K562 (cell line): ENCODE measurements around the gene CSNK2A1. TPM values are rescaled to one million over a fixed set of nuclear protein-coding genes. Genes with fewer than 3 reads are reported as not detected.

Experiments
- BCOR ChIP-seq: fragments of 450-650 bp; IDR thresholded peaks from 2 replicates; pipeline ENCODE4 v1.6.1; 2016
- ETV6 ChIP-seq, 3 experiments: fragments of 150-350 bp in 1 of 3; sonication (generic) in 1 of 3; formaldehyde crosslinking in 1 of 3; IDR thresholded peaks; 2 replicates each; pipeline versions ENCODE4 v1.6.1 to v1.8.0; 2014 to 2022; ENCODE audit warnings: borderline replicate concordance in 2 of 3, low read depth in 2 of 3, antibody characterized with exemption in 1 of 3, low read length in 1 of 3, mild to moderate bottlenecking in 1 of 3, missing genetic modification reagents in 1 of 3
- FIP1L1 ChIP-seq: fragments of 200-400 bp; formaldehyde crosslinking; IDR thresholded peaks from 2 replicates; pipeline ENCODE4 v1.6.1; 2018; ENCODE audit warnings: mild to moderate bottlenecking, low read depth, low read length; ENCODE audit not compliant: poor library complexity, severe bottlenecking
- FOXA3 ChIP-seq, 2 experiments: fragments of 450-650 bp in 1 of 2; sonication (generic) in 1 of 2; formaldehyde crosslinking; IDR thresholded peaks in 1 of 2; conservative IDR thresholded peaks in 1 of 2; 2 replicates each; pipeline versions ENCODE4 v1.4.0 to v1.8.0; 2020 to 2022; ENCODE audit warnings: mild to moderate bottlenecking in 2 of 2, missing genetic modification reagents in 1 of 2
- FOXP1 ChIP-seq: sonication (generic); formaldehyde crosslinking; IDR thresholded peaks from 2 replicates; pipeline ENCODE4 v1.8.0; 2022; ENCODE audit warnings: mild to moderate bottlenecking, missing genetic modification reagents
- HDAC1 ChIP-seq, 2 experiments: fragments of 450-650 bp; IDR thresholded peaks; 2 replicates each; pipeline ENCODE4 v1.6.1; 2016 to 2017; ENCODE audit warnings: inconsistent platforms in 1 of 2, mild to moderate bottlenecking in 1 of 2, moderate library complexity in 1 of 2
- KDM1A ChIP-seq, 2 experiments: fragments of 450-650 bp; IDR thresholded peaks; 2 replicates each; pipeline ENCODE4 v1.6.1; 2016; ENCODE audit warnings: mild to moderate bottlenecking in 2 of 2
- MAFK ChIP-seq: IDR thresholded peaks from 2 replicates; pipeline ENCODE4 v1.6.1; 2011; ENCODE audit warnings: low read length, improper control_type of control experiment
- MYBL2 ChIP-seq, 2 experiments: fragments of 450-650 bp in 1 of 2; sonication (generic) in 1 of 2; formaldehyde crosslinking in 1 of 2; IDR thresholded peaks; 2 replicates each; pipeline versions ENCODE4 v1.6.1 to v1.8.1; 2017 to 2022; ENCODE audit warnings: borderline replicate concordance in 1 of 2, inconsistent platforms in 1 of 2, low read depth in 1 of 2, mild to moderate bottlenecking in 1 of 2, missing genetic modification reagents in 1 of 2, moderate library complexity in 1 of 2
- RBBP5 ChIP-seq: fragments of 200-600 bp; sonication (generic); IDR thresholded peaks from 2 replicates; pipeline ENCODE4 v1.6.1; 2012; ENCODE audit warnings: borderline replicate concordance, mild to moderate bottlenecking, low read length, control low read depth, inconsistent platforms; ENCODE audit not compliant: insufficient read depth, poor library complexity, severe bottlenecking
- SMAD2 ChIP-seq: fragments of 150-350 bp; IDR thresholded peaks from 2 replicates; pipeline ENCODE4 v1.6.1; 2014; ENCODE audit warnings: low read depth, mild to moderate bottlenecking, low read length
- ZBED1 ChIP-seq: IDR thresholded peaks from 2 replicates; pipeline ENCODE4 v1.6.1; 2014
- ZEB2 ChIP-seq: fragments of 450-650 bp; IDR thresholded peaks from 2 replicates; pipeline ENCODE4 v1.6.1; 2016
- ZNF143 ChIP-seq: sonication (generic); formaldehyde crosslinking; IDR thresholded peaks from 2 replicates; pipeline ENCODE4 v1.9.0; 2022; ENCODE audit warnings: mild to moderate bottlenecking, missing genetic modification reagents
- ZNF561 ChIP-seq: fragments of 450-650 bp; formaldehyde crosslinking; conservative IDR thresholded peaks from 2 replicates; pipeline ENCODE4 v1.4.0; 2020; ENCODE audit warnings: mild to moderate bottlenecking, moderate library complexity
- ZNF583 ChIP-seq: fragments of 250-450 bp; sonication (Bioruptor Pico); IDR thresholded peaks from 2 replicates; pipeline ENCODE4 v1.4.0; 2020
- ZNF740 ChIP-seq, 3 experiments: fragments of 200-800 bp in 1 of 3; sonication (Bioruptor generic) in 1 of 3; sonication (generic) in 1 of 3; formaldehyde crosslinking in 1 of 3; IDR thresholded peaks; 2 replicates each; pipeline versions ENCODE4 v1.6.1 to v1.8.0; 2016 to 2022; ENCODE audit warnings: mild to moderate bottlenecking in 2 of 3, missing compliant biosample characterization in 2 of 3, missing genetic modification characterization in 2 of 3, missing genetic modification reagents in 1 of 3
- polyA plus RNA-seq, 8 experiments: library from polyadenylated mRNA; depleted of rRNA in 4 of 8; stranded (reverse) in 5 of 8; unstranded in 3 of 8; fragments of >200 nt; fragmentation: Nextera tagmentation in 2 of 8; fragmentation: Illumina TruSeq in 1 of 8; extraction: Ambion mirVana in 2 of 8; extraction: Trizol in 1 of 8; gene quantifications; 2 replicates each; pipeline versions ENCODE4 v1.2.1 to v1.2.3, GENCODE V29; 2011 to 2014; ENCODE audit warnings: inconsistent platforms in 1 of 8, missing spikeins in 1 of 8
- total RNA-seq, 7 experiments: library from RNA; depleted of rRNA in 6 of 7; stranded (reverse); fragments of >200 nt in 6 of 7; fragmentation: Illumina TruSeq in 2 of 7; extraction: Trizol in 2 of 7; gene quantifications; 2 replicates each; pipeline versions ENCODE4 v1.2.1 to v1.2.3, GENCODE V29; 2011 to 2021; ENCODE audit warnings: low replicate concordance in 1 of 7
- TF ChIP-seq, protein P1 (sequence below): sonication (generic); formaldehyde crosslinking; IDR thresholded peaks from 2 replicates; pipeline ENCODE4 v1.8.0; 2022; ENCODE audit warnings: missing genetic modification reagents, mild to moderate bottlenecking, borderline replicate concordance
- TF ChIP-seq, protein P2 (sequence below): sonication (generic); formaldehyde crosslinking; IDR thresholded peaks from 2 replicates; pipeline ENCODE4 v1.8.1; 2023; ENCODE audit warnings: mild to moderate bottlenecking, missing genetic modification reagents

Gene CSNK2A1
- total and polyA plus RNA-seq, 9 of the 15 experiments (the other 6 are each of a cell fraction or from before 2014, with no cell fraction given), result 71.0 to 251 (median 103) TPM

- TF ChIP-seq KDM1A (IDR thresholded peaks at IDR 0.05) (peak in 1 of 2 experiments; percentile 49; a peak in 1 of 4 replicates), BCOR (peak; percentile 67), FIP1L1 (no peak), ZNF740 (CRISPR knock-in tag; IDR thresholded peaks at IDR 0.05) (0 out of 2 replicates have a peak, but pooled peaks have one; percentile 41), ZNF740 (tag; IDR thresholded peaks at IDR 0.05) (no peak), MYBL2 (IDR thresholded peaks at IDR 0.05; ENCODE audit: low read depth) (0 out of 2 replicates have a peak, but pooled peaks have one; percentile 20), MYBL2 (CRISPR knock-in tag; IDR thresholded peaks at IDR 0.05; ENCODE audit: borderline replicate concordance) (no peak), FOXP1 (CRISPR knock-in tag) (peak; percentile 82; the same call in 1 of the 2 replicates), ZNF143 (CRISPR knock-in tag) (peak; percentile 43; the same call in 1 of the 2 replicates), SMAD2 (no peak), RBBP5 (peak; percentile 69), ZNF561 (CRISPR knock-in tag) (no peak), ETV6 (IDR thresholded peaks at IDR 0.05; ENCODE audit: borderline replicate concordance in 1 of 2, low read depth in 2 of 2, low read length in 1 of 2) (no peak), ETV6 (CRISPR knock-in tag; IDR thresholded peaks at IDR 0.05; ENCODE audit: borderline replicate concordance) (no peak), ZEB2 (no peak), HDAC1 (IDR thresholded peaks at IDR 0.05) (0 out of 4 replicates have a peak, but pooled peaks of 1 of the 2 experiments have one; percentile 33), MAFK (no peak), ZBED1 (no peak), FOXA3 (CRISPR knock-in tag; conservative IDR thresholded peaks at IDR 0.05 in 1 of 2, IDR thresholded peaks at IDR 0.05 in 1 of 2) (peak in 1 of 2 experiments; percentile 39; a peak in 1 of 4 replicates), ZNF583 (CRISPR knock-in tag) (no peak)
- TF ChIP-seq, protein P1, sequence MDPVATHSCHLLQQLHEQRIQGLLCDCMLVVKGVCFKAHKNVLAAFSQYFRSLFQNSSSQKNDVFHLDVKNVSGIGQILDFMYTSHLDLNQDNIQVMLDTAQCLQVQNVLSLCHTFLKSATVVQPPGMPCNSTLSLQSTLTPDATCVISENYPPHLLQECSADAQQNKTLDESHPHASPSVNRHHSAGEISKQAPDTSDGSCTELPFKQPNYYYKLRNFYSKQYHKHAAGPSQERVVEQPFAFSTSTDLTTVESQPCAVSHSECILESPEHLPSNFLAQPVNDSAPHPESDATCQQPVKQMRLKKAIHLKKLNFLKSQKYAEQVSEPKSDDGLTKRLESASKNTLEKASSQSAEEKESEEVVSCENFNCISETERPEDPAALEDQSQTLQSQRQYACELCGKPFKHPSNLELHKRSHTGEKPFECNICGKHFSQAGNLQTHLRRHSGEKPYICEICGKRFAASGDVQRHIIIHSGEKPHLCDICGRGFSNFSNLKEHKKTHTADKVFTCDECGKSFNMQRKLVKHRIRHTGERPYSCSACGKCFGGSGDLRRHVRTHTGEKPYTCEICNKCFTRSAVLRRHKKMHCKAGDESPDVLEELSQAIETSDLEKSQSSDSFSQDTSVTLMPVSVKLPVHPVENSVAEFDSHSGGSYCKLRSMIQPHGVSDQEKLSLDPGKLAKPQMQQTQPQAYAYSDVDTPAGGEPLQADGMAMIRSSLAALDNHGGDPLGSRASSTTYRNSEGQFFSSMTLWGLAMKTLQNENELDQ, result 0 out of 2 replicates have a peak, but pooled peaks have one; percentile 48
- TF ChIP-seq, protein P2, sequence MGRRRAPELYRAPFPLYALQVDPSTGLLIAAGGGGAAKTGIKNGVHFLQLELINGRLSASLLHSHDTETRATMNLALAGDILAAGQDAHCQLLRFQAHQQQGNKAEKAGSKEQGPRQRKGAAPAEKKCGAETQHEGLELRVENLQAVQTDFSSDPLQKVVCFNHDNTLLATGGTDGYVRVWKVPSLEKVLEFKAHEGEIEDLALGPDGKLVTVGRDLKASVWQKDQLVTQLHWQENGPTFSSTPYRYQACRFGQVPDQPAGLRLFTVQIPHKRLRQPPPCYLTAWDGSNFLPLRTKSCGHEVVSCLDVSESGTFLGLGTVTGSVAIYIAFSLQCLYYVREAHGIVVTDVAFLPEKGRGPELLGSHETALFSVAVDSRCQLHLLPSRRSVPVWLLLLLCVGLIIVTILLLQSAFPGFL (CRISPR knock-in tag), result no peak
Observed at GRCh38 chr20:461254-462198, 82.1 kb downstream of the CSNK2A1 start (continued).
